Measurements from ENCODE around the gene FBXW8.
A peak's percentile ranks its signal among the peaks of the same experiment; 100 is the strongest.

Gene FBXW8

GRCh38 chr12:117076410-117077372 lies 165.9 kb downstream of the FBXW8 start:
- DNase-seq (ENCODE audit: low read depth), result peak; percentile 7

DNA sequence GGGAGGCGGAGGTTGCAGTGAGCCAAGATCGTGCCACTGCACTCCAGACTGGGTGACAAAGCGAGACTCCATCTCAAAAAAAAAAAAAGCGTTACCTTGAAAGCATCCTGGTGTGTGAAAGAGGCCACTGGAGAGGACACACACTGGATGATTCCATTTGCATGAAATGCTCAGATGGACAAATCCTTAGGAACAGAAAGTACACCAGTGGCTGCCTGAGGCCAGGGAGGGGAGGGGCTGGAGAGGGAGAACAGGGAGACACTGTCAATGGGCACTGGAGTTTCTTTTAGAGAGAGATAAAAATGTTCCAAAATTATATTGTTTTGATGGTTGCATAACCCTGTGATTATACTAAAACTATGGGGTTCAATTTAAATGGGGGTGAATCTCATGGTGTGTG lies 168.7 kb downstream of the FBXW8 start:
- DNase-seq (ENCODE audit: low read depth), result no peak

DNA sequence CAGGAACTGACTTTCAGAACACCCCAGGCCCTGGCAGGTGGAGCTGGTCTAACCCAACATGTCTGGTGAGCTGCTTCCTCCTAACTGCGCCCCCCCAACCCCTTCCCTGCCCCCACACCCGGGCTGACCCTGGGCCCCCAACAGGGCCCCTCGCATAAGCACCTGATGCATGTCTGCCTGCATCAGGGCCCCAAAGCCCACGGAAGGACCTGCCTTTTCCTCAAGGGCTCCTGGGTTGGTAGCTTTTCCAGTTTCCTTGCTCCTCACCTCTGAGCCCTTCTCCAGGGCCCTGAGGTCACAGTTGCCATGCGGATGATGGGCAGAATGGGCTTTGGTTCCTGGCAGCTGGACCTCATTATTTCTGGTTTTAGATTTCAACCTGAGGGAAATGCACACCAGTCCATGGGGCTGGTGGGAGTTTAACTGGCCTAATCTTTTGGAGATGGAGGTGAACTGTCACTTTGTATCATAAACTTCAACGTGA lies 170.0 kb downstream of the FBXW8 start:
- DNase-seq (ENCODE audit: low read depth), result no peak

Data from iris pigment epithelial cell (primary cell).